PC-3 (cell line): ENCODE results near the gene SF1. TPM values are rescaled to one million over a fixed set of nuclear protein-coding genes. Genes with fewer than 3 reads are reported as not detected.

ENCODE experiments used
- ATAC-seq: fragments of 200-7000 bp; cut with Tn5 transposase; 2 replicates; pipeline ENCODE4 v1.9.1; 2020; ENCODE audit warnings: mild to moderate bottlenecking, moderate library complexity
- BruUV-seq: library from RNA; stranded (reverse); fragments of 400-500 nt; replicated peaks from 2 replicates; lab custom pipeline; 2021; lab: Mats Ljungman, UMichigan
- CTCF ChIA-PET: fragments of 300-600 bp; sonication (Branson Sonifier 250); formaldehyde crosslinking; loops from one replicate; lab custom pipeline; 2022; ENCODE audit warnings: antibody characterized with exemption; lab: Charles Lee
- POLR2A ChIA-PET: fragments of 300-600 bp; sonication (Branson Sonifier 250); formaldehyde crosslinking; loops from one replicate; lab custom pipeline; 2022; ENCODE audit warnings: antibody characterized with exemption; ENCODE audit not compliant: unreplicated experiment; lab: Charles Lee
- DNase-seq: peaks from one replicate; pipeline ENCODE4 v3.0.0-alpha.2; 2015
- H2AFZ ChIP-seq: fragments of 300-600 bp; sonication (generic); 2 replicates; pipeline ENCODE4 v1.6.0; 2016; ENCODE audit warnings: antibody characterized with exemption, low read length
- H3F3A ChIP-seq: fragments of 300-600 bp; sonication (generic); one replicate; pipeline ENCODE4 v1.6.0; 2017; ENCODE audit warnings: antibody characterized with exemption, low read length, control low read depth, mild to moderate bottlenecking; ENCODE audit not compliant: unreplicated experiment
- H3K27ac ChIP-seq: fragments of 300-600 bp; sonication (generic); 2 replicates; pipeline ENCODE4 v1.5.1; 2016; ENCODE audit warnings: mild to moderate bottlenecking, low read length
- H3K27me3 ChIP-seq: fragments of 300-600 bp; sonication (generic); 2 replicates; pipeline ENCODE4 v1.6.1; 2016; ENCODE audit warnings: low read length, mixed read lengths
- H3K36me3 ChIP-seq: fragments of 300-600 bp; sonication (generic); 2 replicates; pipeline ENCODE4 v1.6.1; 2016; ENCODE audit warnings: low read depth, mixed run types, low read length, mixed read lengths
- H3K4me1 ChIP-seq: fragments of 300-600 bp; sonication (generic); 2 replicates; pipeline ENCODE4 v1.5.1; 2016; ENCODE audit warnings: low read length; ENCODE audit not compliant: insufficient read depth
- H3K4me2 ChIP-seq: fragments of 300-600 bp; sonication (generic); 2 replicates; pipeline ENCODE4 v1.6.0; 2016; ENCODE audit warnings: low read length
- H3K4me3 ChIP-seq: fragments of 300-600 bp; sonication (generic); 2 replicates; pipeline ENCODE4 v1.5.1; 2016; ENCODE audit warnings: mild to moderate bottlenecking, low read length, mixed read lengths
- H3K79me2 ChIP-seq: fragments of 300-600 bp; sonication (generic); 2 replicates; pipeline ENCODE4 v1.6.1; 2017; ENCODE audit warnings: low read length, mixed read lengths
- H3K9ac ChIP-seq: fragments of 300-600 bp; sonication (generic); 2 replicates; pipeline ENCODE4 v1.6.0; 2016; ENCODE audit warnings: mild to moderate bottlenecking, low read length
- H3K9me2 ChIP-seq: fragments of 300-600 bp; sonication (generic); replicated peaks from 2 replicates; pipeline ENCODE4 v1.6.1; 2016; ENCODE audit warnings: mixed run types, low read length, mixed read lengths
- H3K9me3 ChIP-seq: fragments of 300-600 bp; sonication (generic); 2 replicates; pipeline ENCODE4 v1.6.1; 2016; ENCODE audit warnings: low read length, mixed read lengths
- H4K20me1 ChIP-seq: fragments of 300-600 bp; sonication (generic); 2 replicates; pipeline ENCODE4 v1.6.1; 2016; ENCODE audit warnings: low read length, mixed read lengths
- CTCF ChIP-seq: fragments of 300-600 bp; sonication (generic); conservative IDR thresholded peaks from 2 replicates; pipeline ENCODE4 v1.5.1; 2017; ENCODE audit warnings: antibody characterized with exemption, low read depth, mild to moderate bottlenecking, low read length
- EZH2 ChIP-seq: fragments of 300-600 bp; sonication (generic); IDR thresholded peaks from one replicate; pipeline ENCODE4 v1.6.1; 2017; ENCODE audit warnings: antibody characterized with exemption, mild to moderate bottlenecking, low read length; ENCODE audit not compliant: unreplicated experiment
- EZH2phosphoT487 ChIP-seq: fragments of 300-600 bp; sonication (generic); IDR thresholded peaks from 2 replicates; pipeline ENCODE4 v1.6.1; 2018; ENCODE audit warnings: mild to moderate bottlenecking, antibody characterized with exemption, low read length, borderline replicate concordance
- intact Hi-C: fragments of 100-400 bp; cut with micrococcal nuclease; formaldehyde crosslinking; loops from 2 replicates; pipeline ENCODE4 v1.9.0; 2023
- total RNA-seq: library from RNA; depleted of rRNA; stranded (reverse); fragments of >200 nt; gene quantifications from 2 replicates; pipeline ENCODE4 v1.2.3, GENCODE V29; 2014

Gene SF1
- total RNA-seq, 1 experiment from 2014 or later = 217 TPM

GRCh38 chr11:64799256-64799622 lies 20.9 kb upstream of the SF1 start:
- no peaks in the 10 kb centered on the region for H3K9me2 ChIP-seq
- H2AFZ ChIP-seq = no peak overlapping the region
- no peak overlapping the region for H3K4me2 ChIP-seq
- TF ChIP-seq EZH2phosphoT487 (no peak), CTCF (no peak), EZH2 (no peak)
- H3K9ac ChIP-seq = no peak overlapping the region
- H3K4me3 ChIP-seq = no peak overlapping the region
- peaks cover 10% of the 10 kb centered on the region; the same call in 1 of the 2 replicates for H3K79me2 ChIP-seq
- BruUV-seq = no TSS peak
- H3K9me3 ChIP-seq = no peaks in the 10 kb centered on the region
- H3K27ac ChIP-seq = no peak overlapping the region
- ChIA-PET POLR2A (interaction anchor here (0.8 kb wide), 1 partner anchor 21 kb away, joined by 4 read pairs; the partner anchor contains the start of gene SF1), CTCF (no interaction called here)
- H4K20me1 ChIP-seq = no peaks in the 10 kb centered on the region
- peaks cover 17% of the 10 kb centered on the region for H3K4me1 ChIP-seq
- peaks cover 10% of the 10 kb centered on the region for H3F3A ChIP-seq
- no peaks in the 10 kb centered on the region for H3K27me3 ChIP-seq
- H3K36me3 ChIP-seq = peaks cover 8% of the 10 kb centered on the region; the same call in 1 of the 2 replicates
- ATAC-seq (no peak), DNase-seq (no peak)
- intact Hi-C loops = no loop called here

GRCh38 chr11:64796757-64797541 lies 18.6 kb upstream of the SF1 start:
- CTCF ChIA-PET = no interaction called here
- DNase-seq (no peak), ATAC-seq (no peak)
- H3K9ac ChIP-seq = no peak overlapping the region
- no peaks in the 10 kb centered on the region for H3F3A ChIP-seq
- H3K79me2 ChIP-seq = peaks cover 1% of the 10 kb centered on the region; the same call in 1 of the 2 replicates
- peaks cover 8% of the 10 kb centered on the region; the same call in 1 of the 2 replicates for H3K36me3 ChIP-seq
- no peak overlapping the region for H2AFZ ChIP-seq
- intact Hi-C loops = no loop called here
- 0 out of 2 replicates have a peak, but pooled peaks cover 3% of the 10 kb centered on the region for H3K4me1 ChIP-seq
- TF ChIP-seq CTCF = no peak
- no peak for TF ChIP-seq EZH2
- TF ChIP-seq EZH2phosphoT487 = no peak
- BruUV-seq = no TSS peak
- no peaks in the 10 kb centered on the region for H3K9me2 ChIP-seq
- no peak overlapping the region for H3K4me2 ChIP-seq
- no peaks in the 10 kb centered on the region for H4K20me1 ChIP-seq
- no peaks in the 10 kb centered on the region for H3K9me3 ChIP-seq
- H3K4me3 ChIP-seq = no peak overlapping the region
- no peak overlapping the region for H3K27ac ChIP-seq
- POLR2A ChIA-PET = no interaction called here
- H3K27me3 ChIP-seq = no peaks in the 10 kb centered on the region

GRCh38 chr11:64796047-64796756 lies 17.9 kb upstream of the SF1 start:
- DNase-seq (no peak), ATAC-seq (no peak)
- no peak overlapping the region for H2AFZ ChIP-seq
- no peak overlapping the region for H3K27ac ChIP-seq
- intact Hi-C loops = no loop called here
- no peaks in the 10 kb centered on the region for H3K9me2 ChIP-seq
- ChIA-PET CTCF (no interaction called here), POLR2A (no interaction called here)
- no peaks in the 10 kb centered on the region for H3K9me3 ChIP-seq
- H3K79me2 ChIP-seq = no peaks in the 10 kb centered on the region
- TF ChIP-seq EZH2phosphoT487 (no peak), EZH2 (no peak), CTCF (no peak)
- H4K20me1 ChIP-seq = no peaks in the 10 kb centered on the region
- H3F3A ChIP-seq = no peaks in the 10 kb centered on the region
- no peak overlapping the region for H3K4me3 ChIP-seq
- H3K9ac ChIP-seq = no peak overlapping the region
- no peak overlapping the region for H3K4me2 ChIP-seq
- peaks cover 8% of the 10 kb centered on the region; the same call in 1 of the 2 replicates for H3K36me3 ChIP-seq
- H3K27me3 ChIP-seq = no peaks in the 10 kb centered on the region
- no TSS peak for BruUV-seq
- H3K4me1 ChIP-seq = no peaks in the 10 kb centered on the region
